NCI-H1092 treated with DMSO at 0.1 percent for 48 hours (cell line): ENCODE results near the gene CAPG.
A peak's percentile ranks its signal among the peaks of the same experiment; 100 is the strongest.
"Not testable (repeated sequence)": the region's sequence is repeated elsewhere in the genome, so short reads cannot be mapped to it uniquely, and the experiment has no call there.

ENCODE experiments used
- DNase-seq: peaks from one replicate; lab custom pipeline; 2025; lab: John Stamatoyannopoulos, UW

CAPG gene

DNA sequence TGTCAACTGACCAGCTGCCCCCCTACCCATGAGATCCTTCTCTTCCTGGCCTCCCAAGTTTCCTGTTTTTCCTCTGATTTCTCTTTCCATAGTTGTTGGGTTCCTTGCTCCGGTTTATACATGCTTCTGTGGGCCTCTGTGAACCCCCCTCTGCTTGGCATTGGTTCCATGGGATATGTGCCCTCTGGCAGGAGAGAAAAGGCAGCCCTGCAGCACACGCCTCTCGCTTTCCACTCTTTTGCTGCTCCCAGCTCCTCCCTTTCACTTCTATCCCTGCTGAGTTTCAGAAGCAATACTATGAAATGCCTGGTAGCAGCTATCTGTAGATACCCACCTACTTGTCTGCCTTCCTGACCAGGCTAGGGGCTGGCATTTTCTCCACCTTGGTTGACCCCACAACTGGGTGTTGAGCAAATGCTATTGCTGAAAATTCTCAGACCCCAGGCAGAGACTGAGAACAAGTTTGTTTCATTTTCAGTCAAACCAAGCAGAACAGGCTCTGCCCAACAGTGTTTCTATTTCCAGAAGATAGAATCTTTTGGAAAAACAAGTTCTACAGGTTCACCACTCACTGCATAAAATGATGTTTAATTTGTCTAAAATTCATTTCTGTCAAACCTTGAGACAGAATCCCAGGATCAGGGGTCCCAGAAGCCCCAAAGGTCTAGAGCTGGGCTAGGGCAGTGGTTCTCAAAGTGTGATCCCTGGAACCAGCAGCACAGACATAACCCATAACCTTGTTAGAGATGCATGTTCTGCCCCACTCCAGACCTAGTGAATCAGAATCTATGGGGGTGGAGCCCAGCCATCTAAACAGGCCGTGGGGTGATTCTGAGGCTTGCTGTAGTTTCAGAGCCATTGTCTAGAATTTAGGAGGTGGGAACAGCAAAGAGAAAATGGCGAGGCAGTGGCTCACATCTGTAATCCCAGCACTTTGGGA, 13.4 kb downstream of the CAPG start:
- no peak for DNase-seq

DNA sequence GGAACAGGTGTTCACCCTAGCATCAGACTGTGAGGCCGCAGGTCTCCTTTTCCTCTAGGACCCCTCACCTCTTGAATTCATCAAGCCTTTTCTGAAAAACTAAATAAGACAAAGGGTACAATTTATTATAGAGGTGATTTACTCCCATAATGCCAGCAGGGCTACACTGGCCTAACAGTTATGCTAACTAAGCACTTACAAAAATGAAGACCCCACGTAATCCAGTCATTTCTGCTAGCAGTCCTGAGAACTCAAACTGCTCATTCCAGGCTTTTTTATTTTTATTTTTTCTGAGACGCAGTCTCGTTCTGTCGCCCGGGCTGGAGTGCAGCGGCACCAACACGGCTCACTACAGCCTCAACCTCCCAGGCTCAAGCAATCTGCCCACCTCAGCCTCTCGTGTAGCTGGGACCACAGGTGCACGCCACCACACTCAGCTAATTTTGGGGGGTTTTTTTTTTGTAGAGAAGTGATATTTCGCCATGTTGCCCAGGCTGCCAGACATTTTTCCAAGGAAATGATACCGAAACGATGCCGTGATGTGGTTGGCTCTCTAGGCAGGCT, 14.2 kb downstream of the CAPG start:
- no peak for DNase-seq

DNA sequence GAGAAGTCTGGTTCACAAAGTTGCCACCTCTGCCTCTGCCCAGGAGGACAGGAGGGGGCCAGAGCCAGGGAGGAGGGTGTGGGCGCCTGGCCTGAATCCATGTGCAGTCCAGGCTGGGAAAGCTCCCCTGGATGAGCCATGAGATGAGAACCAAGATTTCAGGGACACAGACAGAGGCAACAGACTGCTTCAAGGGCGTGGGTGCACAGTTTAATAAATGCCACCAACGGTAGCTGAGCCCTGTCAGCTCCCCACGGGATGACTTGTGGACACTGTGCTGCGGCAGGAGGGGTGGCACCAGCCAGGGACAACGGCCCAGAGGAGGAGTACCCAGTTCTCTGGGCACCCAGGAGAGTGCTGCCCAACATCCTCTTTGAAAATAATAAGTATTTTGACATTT, 15.2 kb downstream of the CAPG start:
- peak; percentile 28 for DNase-seq

DNA sequence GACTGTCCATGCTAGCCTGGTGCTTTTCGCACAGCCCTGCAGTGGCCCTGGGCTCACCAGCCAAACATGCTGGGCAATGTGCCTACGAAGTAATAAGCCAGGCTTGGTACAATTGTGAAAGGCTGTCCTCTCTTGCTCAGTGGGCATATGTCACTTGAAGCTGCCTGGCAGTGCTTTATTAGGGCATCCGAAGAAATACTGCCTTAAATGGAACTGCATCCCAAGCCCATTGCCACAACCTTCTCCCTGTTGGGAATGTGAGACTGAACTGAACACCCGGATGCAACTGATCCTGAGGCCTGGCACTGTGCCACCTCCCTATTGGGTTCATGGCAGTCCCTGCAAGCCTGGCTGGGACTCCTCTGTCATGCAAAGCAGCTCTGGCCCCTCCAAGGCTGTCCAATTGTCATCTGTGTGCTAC, 15.9 kb downstream of the CAPG start:
- DNase-seq: peak; percentile 57

DNA sequence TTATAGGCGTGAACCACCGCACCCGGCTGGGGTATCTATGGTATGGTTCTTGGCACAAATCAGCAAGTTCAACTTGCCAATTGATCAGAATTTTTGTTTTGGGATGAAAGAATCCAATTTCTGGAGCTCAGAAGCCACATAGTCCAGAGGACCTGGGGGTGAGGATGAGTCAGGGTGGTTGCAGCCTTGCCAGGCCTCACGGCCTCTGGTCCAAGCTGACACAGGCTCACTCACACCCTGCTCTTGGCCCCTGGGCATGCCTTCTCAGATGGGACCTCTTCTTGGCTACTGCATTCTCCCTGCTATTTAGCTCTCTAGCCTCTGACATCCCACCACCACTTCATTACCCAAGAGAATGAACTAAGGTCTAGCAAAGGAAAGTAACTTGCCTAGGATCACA, 16.3 kb downstream of the CAPG start:
- no peak for DNase-seq

DNA sequence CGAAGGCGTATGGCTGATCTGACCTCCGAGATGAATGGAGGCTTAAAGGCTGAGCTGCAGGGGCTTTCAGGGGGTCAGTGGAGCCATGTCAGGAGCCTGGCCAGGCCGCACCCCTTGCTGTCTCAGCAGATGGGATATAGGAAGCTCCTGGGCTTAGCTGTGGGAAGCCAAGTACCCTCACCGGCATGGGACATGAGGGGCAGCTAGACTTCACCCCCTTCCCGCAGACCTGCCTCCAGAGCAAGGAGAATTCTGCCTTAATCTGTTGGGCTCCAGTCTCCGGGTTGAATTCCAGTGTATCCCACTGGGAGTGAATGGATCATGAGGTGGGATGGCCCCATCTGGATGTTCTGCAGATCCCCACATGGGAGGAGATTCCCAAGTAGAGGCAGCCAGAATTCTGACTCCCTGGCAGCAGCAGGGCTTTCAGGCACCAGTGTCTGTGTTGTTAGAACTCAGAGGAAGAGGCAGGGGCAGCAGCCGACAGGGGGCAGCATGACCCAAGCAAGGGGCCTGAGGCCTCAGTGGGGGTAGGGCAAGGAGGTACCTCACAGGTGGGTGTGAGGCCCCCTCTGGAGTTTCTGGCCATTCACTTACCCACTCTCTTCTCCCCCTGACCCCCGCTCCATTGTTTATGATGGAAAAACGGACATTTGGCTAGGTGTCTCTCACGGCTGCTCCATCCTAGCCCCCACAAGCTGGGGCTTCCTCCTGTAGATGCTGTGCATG, 19.1 kb downstream of the CAPG start:
- DNase-seq: peak; percentile 6

DNA sequence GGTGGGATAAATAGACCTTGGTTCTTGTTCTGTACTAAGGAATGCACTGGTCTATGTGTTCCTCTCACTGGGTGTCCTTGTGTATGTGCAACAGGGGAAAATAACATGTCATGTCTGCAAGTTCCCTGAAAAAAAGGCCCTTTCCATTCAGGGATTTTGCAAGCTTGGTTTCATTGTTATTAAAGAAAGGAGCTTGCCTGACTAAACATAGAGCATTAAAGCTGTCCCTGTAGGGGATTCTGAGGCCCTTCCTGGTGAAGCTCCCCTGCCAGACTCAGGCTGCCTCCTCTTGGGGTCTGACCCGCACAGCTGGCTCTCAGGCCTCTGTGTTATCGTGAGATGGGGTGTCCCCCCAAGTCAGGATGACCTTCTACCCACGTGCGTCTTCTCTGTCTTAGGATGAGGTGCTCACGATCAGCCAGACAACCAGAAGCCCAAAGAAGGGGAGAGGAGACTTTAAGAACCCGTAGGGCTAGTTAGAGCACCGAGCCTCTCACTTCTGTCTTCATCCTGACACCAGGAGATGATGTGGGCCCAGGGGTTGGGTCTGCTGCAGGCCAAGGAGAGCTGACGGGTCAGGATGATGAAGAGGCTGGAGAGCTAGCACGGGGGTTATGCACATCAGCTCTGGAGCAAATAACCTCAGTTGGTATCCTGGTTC, 21.2 kb downstream of the CAPG start:
- no peak for DNase-seq

DNA sequence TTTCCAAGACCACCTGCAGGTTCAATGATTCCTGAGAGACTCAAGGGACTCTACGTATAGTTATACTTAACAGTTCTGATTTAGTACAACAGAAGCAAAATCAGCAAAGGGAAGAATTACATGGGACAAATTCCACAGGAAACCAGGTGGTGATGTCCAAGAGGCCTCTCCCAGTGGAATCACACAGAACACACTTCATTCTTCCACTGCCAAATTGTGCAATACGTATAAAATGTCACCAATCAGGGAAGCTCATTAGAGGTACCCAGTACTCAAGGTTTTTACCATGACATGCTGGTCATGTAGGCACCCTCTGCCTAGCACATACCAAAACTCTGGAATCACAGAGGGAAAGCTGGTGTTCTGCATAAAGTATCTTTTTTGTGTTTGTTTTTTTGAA, 22.4 kb downstream of the CAPG start:
- DNase-seq: no peak

DNA sequence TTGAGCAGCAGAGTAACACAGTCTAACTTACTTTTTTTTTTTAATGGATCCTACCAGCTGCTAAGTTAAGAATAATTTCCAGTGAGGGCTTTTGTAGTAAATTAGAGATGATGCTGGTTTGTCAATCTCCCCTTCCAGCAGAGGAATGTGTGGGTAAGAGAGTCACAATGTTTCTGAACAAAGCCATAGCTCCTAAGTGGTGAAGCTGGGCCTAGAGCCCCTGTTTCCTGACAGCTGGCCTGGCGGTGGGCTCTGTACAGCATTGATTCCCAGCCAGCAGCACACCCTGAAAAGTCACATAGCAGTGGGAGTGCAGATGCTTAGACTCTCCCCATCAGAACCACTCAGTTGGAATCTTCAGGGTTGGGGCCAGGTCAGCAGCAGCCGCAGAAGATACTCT, 24.4 kb downstream of the CAPG start:
- DNase-seq: no peak

DNA sequence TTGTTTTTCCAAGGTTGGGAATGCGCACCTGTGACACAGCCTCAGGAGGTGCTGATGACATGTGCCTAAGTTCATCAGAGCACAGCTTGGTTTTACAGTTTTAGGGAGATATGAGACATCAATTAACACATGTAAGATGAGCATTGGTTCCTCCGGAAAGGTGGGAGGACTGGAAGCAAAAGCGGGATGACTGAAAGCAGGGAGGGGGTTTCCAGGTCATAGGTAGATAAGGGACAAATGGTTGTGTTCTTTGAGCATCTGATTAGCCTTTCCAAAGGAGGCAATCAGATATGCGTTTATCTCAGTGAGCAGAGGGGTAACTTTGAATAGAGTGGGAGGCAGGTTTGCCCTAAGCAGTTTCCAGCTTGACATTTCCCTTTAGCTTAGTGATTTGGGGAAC, 26.3 kb downstream of the CAPG start:
- DNase-seq: no peak

DNA sequence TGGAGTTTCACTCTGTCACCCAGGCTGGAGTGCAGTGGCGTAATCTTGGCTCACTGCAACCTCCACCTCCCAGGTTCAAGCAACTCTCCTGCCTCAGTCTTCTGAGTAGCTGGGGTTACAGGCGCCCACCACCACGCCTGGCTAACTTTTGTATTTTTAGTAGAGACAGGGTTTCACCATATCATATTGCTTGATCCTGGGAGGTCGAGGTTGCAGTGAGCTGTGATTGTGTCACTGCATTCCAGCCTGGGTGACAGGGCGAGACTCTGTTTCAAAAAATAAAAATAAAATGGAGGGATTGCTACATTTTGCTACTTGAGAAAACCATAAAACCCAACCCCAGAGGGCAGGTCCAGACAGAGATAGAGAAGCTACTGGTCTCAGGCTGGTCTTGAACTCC, 27.0 kb downstream of the CAPG start:
- not testable (repeated sequence) for DNase-seq

DNA sequence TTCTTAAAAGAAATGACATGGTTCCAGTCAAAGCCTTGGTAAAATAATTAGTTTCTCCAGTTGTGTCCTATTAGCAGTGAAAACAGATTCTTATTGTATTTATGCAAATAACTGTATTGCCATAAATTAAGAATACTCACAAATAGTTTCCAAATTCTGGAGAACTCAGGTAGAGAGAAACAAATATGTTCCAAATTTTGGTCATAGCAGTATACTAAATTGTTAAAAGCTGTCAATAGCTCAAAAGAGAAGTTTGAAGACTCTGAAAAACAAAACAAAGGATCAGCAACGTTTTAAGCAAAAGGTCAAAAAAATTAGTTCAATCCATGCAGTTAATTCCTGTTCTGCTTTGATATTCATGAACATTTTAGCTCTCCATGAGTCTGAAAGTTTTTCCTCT, 30.1 kb downstream of the CAPG start:
- DNase-seq: no peak

DNA sequence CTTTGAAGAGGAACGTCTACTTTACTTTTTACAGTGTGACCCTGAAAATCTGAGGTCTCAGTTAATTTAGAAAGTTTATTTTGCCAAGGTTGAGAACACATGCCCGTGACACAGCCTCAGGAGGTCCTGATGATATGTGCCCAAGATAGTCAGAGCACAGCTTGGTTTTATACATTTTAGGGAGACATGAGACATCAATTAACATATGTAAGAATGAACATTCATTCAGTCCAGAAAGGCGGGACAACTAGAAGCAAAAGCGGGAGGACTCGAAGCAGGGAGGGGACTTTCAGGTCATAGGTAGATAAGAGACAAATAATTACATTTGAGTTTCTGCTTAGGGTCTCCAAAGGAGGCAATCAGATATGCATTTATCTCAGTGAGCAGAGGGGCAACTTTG, 31.9 kb downstream of the CAPG start:
- DNase-seq: no peak

DNA sequence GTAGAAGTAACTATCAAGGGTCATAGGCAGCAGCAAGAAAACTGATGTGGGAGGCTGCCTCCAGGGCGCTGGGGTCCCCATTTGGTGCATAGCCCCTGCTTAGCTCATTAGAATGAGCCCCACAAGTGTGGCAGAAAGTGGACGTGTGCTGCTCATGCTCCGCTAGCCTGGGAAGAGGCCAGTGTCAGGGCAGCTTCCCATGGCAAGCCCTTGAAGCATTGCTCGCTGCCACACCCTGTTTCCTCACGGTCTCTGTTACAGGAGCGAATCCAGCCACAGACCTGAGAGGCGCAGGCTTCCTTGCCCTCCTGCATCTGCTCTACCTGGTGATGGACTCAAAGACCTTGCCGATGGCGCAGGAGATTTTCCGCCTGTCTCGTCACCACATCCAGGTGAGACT, 33.1 kb downstream of the CAPG start:
- DNase-seq: no peak

DNA sequence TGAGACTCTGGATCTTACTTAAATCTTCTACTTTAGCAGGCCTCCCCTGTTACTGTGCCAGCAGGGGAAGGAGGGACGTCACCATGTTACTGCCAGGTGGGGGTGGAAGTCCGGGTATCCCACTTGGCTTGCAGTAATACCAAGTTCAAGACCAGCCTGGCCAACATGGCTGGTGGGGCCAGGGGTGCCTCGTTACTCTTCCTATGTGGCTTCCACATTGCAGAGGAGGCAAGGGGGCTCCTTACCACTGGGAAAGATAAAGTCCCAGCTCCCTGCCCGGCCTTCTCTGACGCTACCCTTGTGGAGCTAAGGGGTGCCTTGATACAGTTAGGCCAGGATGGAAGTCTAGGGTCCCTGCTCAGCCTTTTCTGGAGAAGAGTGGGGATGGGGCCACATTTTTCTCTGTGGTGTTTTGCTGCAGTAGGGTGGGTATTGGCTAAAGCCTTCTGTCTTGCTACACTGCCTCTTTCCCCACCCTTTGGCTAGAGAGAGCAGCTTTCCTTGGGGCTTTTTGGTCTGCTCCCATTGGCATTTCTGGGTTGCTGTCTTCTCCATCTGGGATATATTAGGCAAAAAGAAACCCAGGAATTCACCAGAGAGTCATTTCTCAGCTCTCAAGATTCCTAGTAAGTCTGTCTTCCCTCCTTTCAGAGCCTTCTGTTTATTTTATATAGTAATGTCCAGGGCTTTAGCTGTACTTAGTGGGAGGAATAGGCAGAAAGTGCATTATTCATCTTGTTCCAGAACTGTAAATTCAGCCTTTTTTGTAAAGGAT, 33.7 kb downstream of the CAPG start:
- no peak for DNase-seq

DNA sequence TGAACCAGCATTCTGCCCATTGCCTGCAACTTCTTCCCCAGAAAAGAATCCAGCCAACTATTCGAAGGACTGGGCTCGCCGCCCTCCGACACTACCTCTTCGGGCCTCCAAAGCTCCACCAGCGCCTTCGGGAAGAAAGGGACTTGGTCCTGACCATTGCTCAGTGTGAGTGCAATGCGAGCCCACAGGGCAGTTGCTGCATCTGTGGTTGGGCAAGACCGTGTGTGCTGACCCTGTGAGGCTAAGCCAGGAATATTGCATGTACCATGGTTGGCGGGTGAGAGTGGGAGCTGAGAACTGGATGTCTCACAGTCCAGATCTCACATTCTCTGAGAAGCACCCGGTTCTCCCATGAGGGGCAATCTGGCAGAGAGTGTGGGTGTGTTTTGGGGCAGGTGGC, 39.1 kb downstream of the CAPG start:
- no peak for DNase-seq

DNA sequence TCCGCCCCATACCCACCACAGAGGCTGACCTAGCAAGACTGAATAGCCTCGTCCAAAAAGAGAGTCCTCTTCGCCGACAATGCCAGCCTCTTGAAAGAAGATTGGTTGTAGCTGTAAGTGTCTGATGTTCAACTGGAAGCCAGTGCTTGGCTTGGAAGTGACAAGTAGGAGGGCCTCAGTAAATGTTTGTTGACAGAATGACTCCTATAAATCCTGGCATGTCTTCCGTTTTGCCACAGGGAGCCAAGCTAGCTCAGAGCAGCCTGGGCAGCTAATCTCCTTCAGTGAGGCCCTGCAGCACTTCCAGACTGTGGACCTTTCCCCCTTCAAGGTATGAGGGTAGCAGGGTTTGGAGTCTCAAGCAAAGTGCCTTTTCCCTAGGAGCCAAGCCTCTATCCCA, 40.7 kb downstream of the CAPG start:
- DNase-seq: no peak

DNA sequence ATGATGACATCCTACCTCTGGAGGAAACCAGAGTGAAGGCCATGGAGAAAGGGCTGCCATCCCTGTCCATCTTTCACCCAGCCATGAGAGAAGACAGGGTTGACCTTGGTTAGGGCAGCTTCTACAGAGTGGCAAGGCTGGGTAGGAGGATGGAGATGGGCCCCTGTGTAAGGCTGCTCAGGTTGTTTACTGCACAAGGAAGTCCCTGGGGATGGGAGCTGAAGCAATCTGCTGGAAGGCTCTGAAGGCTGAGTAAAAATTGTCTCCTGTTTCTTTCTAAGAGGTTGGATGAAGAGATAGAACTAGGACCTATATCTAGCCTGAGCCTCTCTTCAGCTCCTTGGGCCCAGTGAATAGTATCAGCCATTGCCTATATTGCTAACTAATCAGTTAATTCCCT, 41.2 kb downstream of the CAPG start:
- no peak for DNase-seq

DNA sequence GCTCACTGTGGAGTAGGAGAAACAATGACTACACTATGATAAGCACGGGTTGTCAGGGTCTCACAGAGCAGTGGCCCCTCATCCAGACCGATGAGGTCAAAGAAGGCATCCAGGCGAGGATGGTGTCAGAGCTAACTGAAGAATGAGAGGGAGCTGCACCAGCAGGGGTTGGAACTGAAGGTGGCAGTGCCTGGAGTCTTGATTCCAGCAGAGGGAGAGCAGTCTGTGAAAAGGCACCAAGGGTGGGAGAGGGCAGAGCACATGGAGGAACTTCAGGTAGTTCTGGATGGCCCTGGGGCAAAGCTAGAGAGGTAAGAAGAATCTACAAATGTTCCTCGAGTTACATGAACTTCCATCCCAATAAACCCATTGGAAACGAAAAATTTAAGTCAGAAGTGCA, 43.0 kb downstream of the CAPG start:
- no peak for DNase-seq

DNA sequence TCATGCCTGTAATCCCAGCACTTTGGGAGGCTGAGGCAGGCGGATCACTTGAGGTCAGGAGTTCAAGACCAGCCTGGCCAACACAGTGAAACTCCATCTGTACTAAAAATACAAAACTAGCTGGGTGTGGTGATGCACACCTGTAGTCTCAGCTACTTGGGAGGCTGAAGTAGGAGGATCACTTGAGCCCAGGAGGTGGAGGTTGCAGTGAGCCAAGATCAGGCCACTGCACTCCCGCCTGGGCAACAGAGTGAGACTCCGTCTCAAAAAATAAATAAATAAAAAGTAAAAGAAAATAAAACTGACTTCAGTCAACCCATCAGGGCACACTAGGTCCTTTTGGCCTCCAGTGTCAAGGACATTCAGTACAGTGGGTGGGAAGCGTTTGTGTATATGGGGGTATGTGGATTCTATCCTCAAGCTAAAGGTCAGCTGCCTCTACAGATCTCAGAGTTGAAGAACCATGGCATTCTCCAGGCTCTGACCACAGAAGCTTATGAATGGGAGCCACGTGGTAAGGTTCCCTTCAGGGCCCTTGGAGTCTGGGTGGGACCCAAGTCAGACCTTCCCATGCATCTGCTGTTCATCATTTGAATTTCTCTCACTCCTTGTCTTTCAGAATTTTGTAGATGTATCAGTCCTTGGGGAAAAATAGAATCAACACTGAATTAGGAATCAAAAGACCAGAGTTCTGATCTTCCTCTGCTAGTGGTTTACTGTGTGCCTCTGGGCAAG, 47.3 kb downstream of the CAPG start:
- DNase-seq: not testable (repeated sequence)

DNA sequence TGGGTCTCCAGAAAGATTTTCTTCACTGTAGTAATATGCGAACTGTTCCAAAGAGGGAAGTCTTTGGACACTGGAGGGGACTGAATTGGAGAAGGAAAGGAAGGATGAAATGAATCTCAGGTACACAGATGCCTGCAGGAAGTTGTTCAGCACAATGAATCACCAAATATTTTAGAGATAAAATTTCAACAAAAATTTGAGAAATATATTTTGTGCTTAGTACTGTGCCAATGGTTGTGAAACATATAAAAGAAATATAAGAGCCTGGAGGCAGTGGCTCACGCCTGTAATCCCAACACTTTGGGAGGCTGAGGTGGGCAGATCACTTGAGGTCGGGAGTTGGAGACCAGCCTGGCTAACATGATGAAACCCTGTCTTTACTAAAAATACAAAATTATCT, 52.4 kb downstream of the CAPG start:
- DNase-seq: no peak
